Endothelial cell of umbilical vein (primary cell): Measurements from ENCODE around the gene GSE1. TPM values are rescaled to one million over a fixed set of nuclear protein-coding genes. Genes with fewer than 3 reads are reported as not detected.

Experiments
- BruUV-seq: library from RNA; stranded (reverse); fragments of 400-500 nt; replicated peaks from 2 replicates; lab custom pipeline; 2021; lab: Mats Ljungman, UMichigan
- CTCF ChIA-PET: fragments of 300-600, 350-600 bp; sonication (Branson Sonifier 250); formaldehyde crosslinking; loops from one replicate; lab custom pipeline; 2021; ENCODE audit warnings: antibody characterized with exemption, inconsistent platforms; lab: Charles Lee
- POLR2A ChIA-PET: fragments of 300-600, 350-600 bp; sonication (Branson Sonifier 250); formaldehyde crosslinking; loops from one replicate; lab custom pipeline; 2021; ENCODE audit warnings: antibody characterized with exemption, inconsistent platforms; lab: Charles Lee
- DNase-seq: peaks from one replicate; pipeline ENCODE4 v3.0.0-alpha.2; 2011; ENCODE audit warnings: low read depth, low spot score
- FAIRE-seq: peaks from 2 replicates; lab custom pipeline; 2011; peaks lifted over from hg19 to GRCh38; lab: Jason Lieb, UNC
- H2AFZ ChIP-seq: 2 replicates; pipeline ENCODE4 v1.6.0; 2012; ENCODE audit warnings: low read depth, low read length, control low read depth, inconsistent platforms
- H3K27ac ChIP-seq: 2 replicates; pipeline ENCODE4 v1.5.1; 2011; ENCODE audit warnings: low read depth, mild to moderate bottlenecking, control low read depth, low read length, moderate library complexity; ENCODE audit not compliant: insufficient read depth
- H3K27me3 ChIP-seq, 2 experiments: 2 replicates each; pipeline versions ENCODE4 v1.6.0 to v1.6.1; 2011; ENCODE audit warnings: low read length in 2 of 2, mixed read lengths in 1 of 2; ENCODE audit not compliant: control insufficient read depth in 2 of 2, insufficient read depth in 2 of 2
- H3K36me3 ChIP-seq, 2 experiments: 2 replicates in 1 of 2; 3 replicates in 1 of 2; pipeline ENCODE4 v1.5.1; 2011; ENCODE audit warnings: low read length in 2 of 2, mild to moderate bottlenecking in 1 of 2, moderate library complexity in 1 of 2; ENCODE audit not compliant: control insufficient read depth in 2 of 2, insufficient read depth in 2 of 2; ENCODE audit errors: extremely low read depth in 1 of 2
- H3K4me1 ChIP-seq: 3 replicates; pipeline ENCODE4 v1.5.1; 2011; ENCODE audit warnings: mild to moderate bottlenecking, low read length; ENCODE audit not compliant: control insufficient read depth, insufficient read depth; ENCODE audit errors: extremely low read depth
- H3K4me2 ChIP-seq: 2 replicates; pipeline ENCODE4 v1.6.1; 2011; ENCODE audit warnings: low read length, control low read depth, mixed read lengths; ENCODE audit not compliant: insufficient read depth
- H3K4me3 ChIP-seq, 3 experiments: fragments of 200-600 bp in 1 of 3; sonication (generic), shearing (Covaris generic) in 1 of 3; replicated peaks in 1 of 3; 2 replicates each; pipeline ENCODE4 v1.5.1; 2011 to 2016; ENCODE audit warnings: control low read depth in 3 of 3, low read length in 3 of 3, mild to moderate bottlenecking in 2 of 3, inconsistent platforms in 1 of 3, low read depth in 1 of 3, moderate library complexity in 1 of 3; ENCODE audit not compliant: insufficient read depth in 1 of 3
- H3K79me2 ChIP-seq: 2 replicates; pipeline ENCODE4 v1.6.0; 2012; ENCODE audit warnings: low read length, inconsistent platforms; ENCODE audit not compliant: control insufficient read depth, insufficient read depth
- H3K9ac ChIP-seq: replicated peaks from 2 replicates; pipeline ENCODE3; 2011; ENCODE audit warnings: low read length, control low read depth; ENCODE audit not compliant: insufficient read depth; ENCODE audit errors: extremely low read depth
- H3K9me1 ChIP-seq: replicated peaks from 3 replicates; pipeline ENCODE4 v1.6.0; 2011; ENCODE audit warnings: mild to moderate bottlenecking, low read length; ENCODE audit not compliant: control insufficient read depth, insufficient read depth; ENCODE audit errors: extremely low read depth
- H3K9me3 ChIP-seq: replicated peaks from 2 replicates; pipeline ENCODE4 v1.5.1; 2012; ENCODE audit warnings: low read length, inconsistent platforms; ENCODE audit not compliant: control insufficient read depth, insufficient read depth
- H4K20me1 ChIP-seq: replicated peaks from 2 replicates; pipeline ENCODE3; 2011; ENCODE audit warnings: mild to moderate bottlenecking, low read length; ENCODE audit not compliant: control insufficient read depth, insufficient read depth; ENCODE audit errors: extremely low read depth
- CTCF ChIP-seq, 2 donors: IDR thresholded peaks; 1 replicate in 1 of 2; 2 replicates in 1 of 2; pipeline ENCODE4 v1.5.1; 2011; ENCODE audit warnings: low read length in 2 of 2, mild to moderate bottlenecking in 2 of 2, moderate library complexity in 2 of 2, control low read depth in 1 of 2, inconsistent platforms in 1 of 2, low read depth in 1 of 2; ENCODE audit not compliant: insufficient read depth in 1 of 2; ENCODE audit errors: extremely low read depth in 1 of 2
- EZH2 ChIP-seq: IDR thresholded peaks from 2 replicates; pipeline ENCODE4 v1.6.1; 2012; ENCODE audit warnings: borderline replicate concordance, low read depth, mild to moderate bottlenecking, moderate library complexity, low read length, inconsistent platforms; ENCODE audit not compliant: severe bottlenecking
- FOS ChIP-seq: IDR thresholded peaks from 2 replicates; pipeline ENCODE4 v1.6.1; 2011; ENCODE audit warnings: mild to moderate bottlenecking, low read length, moderate library complexity, borderline replicate concordance; ENCODE audit not compliant: insufficient read depth
- GATA2 ChIP-seq: IDR thresholded peaks from 2 replicates; pipeline ENCODE4 v1.7.0; 2011; ENCODE audit warnings: low read depth, mild to moderate bottlenecking, moderate library complexity, mixed read lengths, low read length; ENCODE audit not compliant: insufficient read length, insufficient read depth
- JUN ChIP-seq: IDR thresholded peaks from 2 replicates; pipeline ENCODE4 v1.6.1; 2011; ENCODE audit warnings: borderline replicate concordance, low read depth; ENCODE audit not compliant: insufficient read length, insufficient read depth
- MAX ChIP-seq: IDR thresholded peaks from 2 replicates; pipeline ENCODE4 v1.6.1; 2011; ENCODE audit not compliant: insufficient read depth, insufficient read length
- MYC ChIP-seq: IDR thresholded peaks from one replicate; pipeline ENCODE4 v1.6.1; 2011; ENCODE audit warnings: mild to moderate bottlenecking, low read depth, low read length
- POLR2A ChIP-seq: IDR thresholded peaks from 2 replicates; pipeline ENCODE4 v1.6.1; 2012; ENCODE audit warnings: low read depth, mild to moderate bottlenecking, control low read depth, low read length
- POLR2AphosphoS5 ChIP-seq: IDR thresholded peaks from 2 replicates; pipeline ENCODE4 v1.6.1; 2012; ENCODE audit warnings: low read depth, mild to moderate bottlenecking, control low read depth, low read length, moderate library complexity; ENCODE audit not compliant: insufficient read depth
- dilution Hi-C: fragments of 300-500 bp; cut with MboI; formaldehyde crosslinking; loops from one replicate; pipeline ENCODE4 v1.15.0; 2019; ENCODE audit warnings: low sequenced_read_pairs; ENCODE audit not compliant: extremely low pct_ligation_motif_present
- intact Hi-C: fragments of 100-400 bp; cut with micrococcal nuclease; formaldehyde crosslinking; loops from one replicate; pipeline ENCODE4 v1.10.0; 2022
- polyA plus RNA-seq, 4 experiments: library from polyadenylated mRNA; depleted of rRNA in 3 of 4; stranded (reverse) in 3 of 4; unstranded in 1 of 4; fragments of >200 nt; gene quantifications; 2 replicates each; pipeline versions ENCODE4 v1.2.1 to v1.2.3, GENCODE V29; 2011 to 2012; ENCODE audit warnings: missing spikeins in 1 of 4
- total RNA-seq: library from RNA; stranded (reverse); gene quantifications from 2 replicates; pipeline ENCODE4 v1.2.3, GENCODE V29; 2021

Gene GSE1
- total and polyA plus RNA-seq, 2 donors (not counting 3 experiments of a cell fraction or from before 2014, with no cell fraction given), result 4.2 to 18.3 TPM

- H3K9ac ChIP-seq, result no peak overlapping the region
- intact Hi-C loops (no loop called here), dilution Hi-C loops (no loop called here)
- DNase-seq (no peak), FAIRE-seq (no peak)
- TF ChIP-seq CTCF (IDR thresholded peaks at IDR 0.05; ENCODE audit: extremely low read depth in 1 of 2, insufficient read depth in 1 of 2, low read depth in 1 of 2, low read length in 2 of 2) (no peak), POLR2AphosphoS5 (no peak), POLR2A (no peak), FOS (no peak), MYC (no peak), GATA2 (no peak), MAX (no peak), JUN (no peak), EZH2 (no peak)
- H3K4me2 ChIP-seq, result no peak overlapping the region
- H3K27me3 ChIP-seq, result no peaks in the 10 kb centered on the region
- POLR2A ChIA-PET, result no interaction called here
- H2AFZ ChIP-seq, result no peak overlapping the region
- no peak overlapping the region for H3K4me3 ChIP-seq
- H3K9me3 ChIP-seq, result no peaks in the 10 kb centered on the region
- no peaks in the 10 kb centered on the region for H3K79me2 ChIP-seq
- H3K27ac ChIP-seq, result no peak overlapping the region
- BruUV-seq, result no TSS peak
- CTCF ChIA-PET, result interaction anchor here (8.2 kb wide), 1 partner anchor 56 kb away, joined by 119 read pairs; no protein-coding TSS in a partner anchor
- H3K4me1 ChIP-seq, result no peaks in the 10 kb centered on the region
- H4K20me1 ChIP-seq, result no peaks in the 10 kb centered on the region
- no peaks in the 10 kb centered on the region for H3K9me1 ChIP-seq
- H3K36me3 ChIP-seq, result peaks cover 0 to 3% of the 10 kb centered on the region in 2 experiments
Observed at GRCh38 chr16:85662976-85663830, 50.1 kb downstream of the GSE1 start.
